Astrocyte of the spinal cord (primary cell): ENCODE results near the gene MYO5C.

Experiments
- DNase-seq: peaks from one replicate; pipeline ENCODE4 v3.0.0; 2011; ENCODE audit warnings: low read depth, low spot score
- H3K4me3 ChIP-seq: 2 replicates; pipeline ENCODE4 v1.5.1; 2011; ENCODE audit warnings: low read depth, mild to moderate bottlenecking, low read length, moderate library complexity
- in situ Hi-C: cut with HindIII; loops from 2 replicates; pipeline ENCODE4 v1.10.0; 2017; ENCODE audit warnings: low sequenced_read_pairs
- TF ChIP-seq, protein P1 (sequence below): IDR thresholded peaks from 2 replicates; pipeline ENCODE4 v1.5.1; 2012; ENCODE audit warnings: low read depth, mild to moderate bottlenecking, low read length, inconsistent platforms

The MYO5C gene

GRCh38 chr15:52204657-52205056 lies 90.9 kb downstream of the MYO5C start:
- H3K4me3 ChIP-seq, result no peak overlapping the region
- in situ Hi-C loops, result no loop called here
- TF ChIP-seq, protein P1, sequence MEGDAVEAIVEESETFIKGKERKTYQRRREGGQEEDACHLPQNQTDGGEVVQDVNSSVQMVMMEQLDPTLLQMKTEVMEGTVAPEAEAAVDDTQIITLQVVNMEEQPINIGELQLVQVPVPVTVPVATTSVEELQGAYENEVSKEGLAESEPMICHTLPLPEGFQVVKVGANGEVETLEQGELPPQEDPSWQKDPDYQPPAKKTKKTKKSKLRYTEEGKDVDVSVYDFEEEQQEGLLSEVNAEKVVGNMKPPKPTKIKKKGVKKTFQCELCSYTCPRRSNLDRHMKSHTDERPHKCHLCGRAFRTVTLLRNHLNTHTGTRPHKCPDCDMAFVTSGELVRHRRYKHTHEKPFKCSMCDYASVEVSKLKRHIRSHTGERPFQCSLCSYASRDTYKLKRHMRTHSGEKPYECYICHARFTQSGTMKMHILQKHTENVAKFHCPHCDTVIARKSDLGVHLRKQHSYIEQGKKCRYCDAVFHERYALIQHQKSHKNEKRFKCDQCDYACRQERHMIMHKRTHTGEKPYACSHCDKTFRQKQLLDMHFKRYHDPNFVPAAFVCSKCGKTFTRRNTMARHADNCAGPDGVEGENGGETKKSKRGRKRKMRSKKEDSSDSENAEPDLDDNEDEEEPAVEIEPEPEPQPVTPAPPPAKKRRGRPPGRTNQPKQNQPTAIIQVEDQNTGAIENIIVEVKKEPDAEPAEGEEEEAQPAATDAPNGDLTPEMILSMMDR, result no peak
- no peak for DNase-seq

DNA sequence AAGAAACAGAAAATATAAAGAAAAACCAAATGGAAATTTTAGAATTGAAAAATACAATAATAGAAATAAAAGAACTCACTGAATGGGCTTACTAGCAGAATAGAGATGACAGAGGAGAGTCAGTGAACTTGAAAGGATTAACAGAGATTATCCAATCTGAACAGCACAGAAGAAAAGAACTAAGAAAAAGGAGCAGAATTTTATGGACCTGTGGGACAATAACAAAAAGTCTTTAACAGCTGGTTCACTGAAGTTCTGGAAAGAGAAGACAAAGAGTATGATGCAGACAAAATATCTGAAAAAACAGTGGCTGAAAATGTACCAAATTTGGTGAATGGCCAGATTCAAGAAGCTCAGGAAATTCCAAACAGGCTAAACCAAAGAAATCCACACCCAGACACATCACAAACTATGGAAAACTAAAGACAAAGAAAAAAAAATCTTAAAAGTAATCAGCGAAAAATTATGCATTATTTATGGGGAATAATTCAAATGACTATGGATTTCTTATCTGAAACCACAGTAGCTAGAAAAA lies 94.7 kb downstream of the MYO5C start:
- in situ Hi-C loops, result no loop called here
- no peak overlapping the region for H3K4me3 ChIP-seq
- TF ChIP-seq, protein P1, result no peak
- DNase-seq, result no peak

DNA sequence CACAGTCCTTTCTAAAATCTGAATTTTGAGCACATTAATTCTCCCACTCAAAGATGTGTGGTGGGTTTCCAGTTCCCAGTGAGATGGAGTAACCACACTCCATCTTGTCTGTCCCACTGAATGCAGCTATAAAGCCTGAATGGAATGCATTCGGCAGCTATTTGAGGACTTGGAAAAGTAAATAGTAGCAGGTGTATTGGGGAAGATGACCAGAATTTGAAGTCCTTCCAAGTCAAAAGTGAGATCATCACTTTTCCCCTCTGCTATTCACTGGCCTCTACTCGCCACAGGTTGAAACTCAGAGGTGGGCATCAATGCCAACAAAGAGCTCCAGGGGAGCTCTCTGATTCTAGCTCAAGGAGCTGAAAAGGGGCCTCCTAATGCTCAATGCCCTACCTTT lies 96.3 kb downstream of the MYO5C start:
- no peak for DNase-seq
- H3K4me3 ChIP-seq, result no peak overlapping the region
- TF ChIP-seq, protein P1, result no peak
- in situ Hi-C loops, result no loop called here

- no peak for DNase-seq
- TF ChIP-seq, protein P1, result no peak
- in situ Hi-C loops, result no loop called here
- H3K4me3 ChIP-seq, result no peak overlapping the region
Observed at GRCh38 chr15:52196891-52197290, 98.7 kb downstream of the MYO5C start.

GRCh38 chr15:52193791-52194190 lies 101.8 kb downstream of the MYO5C start:
- TF ChIP-seq, protein P1, result no peak
- no peak for DNase-seq
- no peak overlapping the region for H3K4me3 ChIP-seq
- in situ Hi-C loops, result no loop called here

DNA sequence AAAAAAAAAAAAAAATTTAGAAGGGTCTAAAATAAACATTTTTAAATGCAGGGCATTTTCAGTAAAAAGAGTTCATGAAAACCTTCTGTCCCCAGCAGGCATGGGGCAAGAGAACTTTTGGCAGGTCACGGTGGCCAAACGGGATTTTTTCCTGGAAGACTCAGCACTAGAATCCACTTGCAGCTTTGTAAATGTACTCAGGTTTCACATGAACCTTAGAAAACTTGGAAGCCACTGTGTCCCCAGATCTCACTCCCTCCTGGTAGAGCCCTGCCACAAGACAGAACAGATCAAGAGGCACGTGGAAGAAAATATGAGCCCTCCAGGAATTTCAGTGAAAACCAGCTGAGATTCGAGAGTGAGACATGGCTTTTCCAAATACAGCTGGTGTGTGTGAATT lies 102.3 kb downstream of the MYO5C start:
- TF ChIP-seq, protein P1, result no peak
- in situ Hi-C loops, result no loop called here
- DNase-seq, result no peak
- H3K4me3 ChIP-seq, result no peak overlapping the region

DNA sequence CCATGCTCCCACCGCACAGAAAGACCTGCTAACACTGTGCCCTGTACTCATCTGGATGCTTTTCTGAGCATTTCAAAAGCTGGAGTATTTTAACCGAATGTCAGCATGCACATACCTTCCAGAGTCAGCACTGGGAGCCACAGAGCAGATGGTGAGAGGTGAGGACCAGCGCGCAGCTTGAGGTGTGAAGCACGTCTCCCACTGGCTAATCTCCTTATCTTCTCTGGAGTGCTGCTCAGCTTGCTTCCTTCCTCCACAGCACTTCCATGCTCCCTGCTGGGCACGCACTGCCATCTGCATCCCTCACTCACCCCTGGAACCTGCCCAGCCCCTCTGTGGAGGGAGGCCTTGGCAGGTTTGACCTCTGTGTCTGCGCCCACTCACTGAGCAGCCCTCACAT lies 104.4 kb downstream of the MYO5C start, which contains the start of gene GNB5:
Gene GNB5, minus strand, starts transcription at position 186 of the 400 bp plus-strand sequence. CDS start 6,716 bp downstream, outside the sequence.
- TF ChIP-seq, protein P1, result no peak
- in situ Hi-C loops, result no loop called here
- DNase-seq, result no peak
- no peak within 1 kb of the TSS for H3K4me3 ChIP-seq
